GM12891 (cell line): Measurements from ENCODE around the gene BMF.
"Not testable (repeated sequence)": the region's sequence is repeated elsewhere in the genome, so short reads cannot be mapped to it uniquely, and the experiment has no call there.

Experiments
- PAX5 ChIP-seq: IDR thresholded peaks from 2 replicates; pipeline ENCODE4 v1.6.1; 2011; ENCODE audit warnings: low read length, moderate library complexity, mild to moderate bottlenecking; ENCODE audit not compliant: insufficient read depth, severe bottlenecking
- POLR2A ChIP-seq: IDR thresholded peaks from 2 replicates; pipeline ENCODE4 v1.6.1; 2011; ENCODE audit warnings: low read depth, low read length, control low read depth
- POLR2AphosphoS5 ChIP-seq: IDR thresholded peaks from 2 replicates; pipeline ENCODE4 v1.6.1; 2011; ENCODE audit warnings: low read depth, low read length, control low read depth
- POU2F2 ChIP-seq: IDR thresholded peaks from 2 replicates; pipeline ENCODE4 v1.6.1; 2011; ENCODE audit warnings: low read depth, mild to moderate bottlenecking, control low read depth, low read length, moderate library complexity
- SPI1 ChIP-seq: IDR thresholded peaks from 2 replicates; pipeline ENCODE4 v1.6.1; 2011; ENCODE audit warnings: low read depth, low read length, control low read depth
- TAF1 ChIP-seq: IDR thresholded peaks from 2 replicates; pipeline ENCODE4 v1.6.1; 2011; ENCODE audit warnings: low read depth, low read length, control low read depth

DNA sequence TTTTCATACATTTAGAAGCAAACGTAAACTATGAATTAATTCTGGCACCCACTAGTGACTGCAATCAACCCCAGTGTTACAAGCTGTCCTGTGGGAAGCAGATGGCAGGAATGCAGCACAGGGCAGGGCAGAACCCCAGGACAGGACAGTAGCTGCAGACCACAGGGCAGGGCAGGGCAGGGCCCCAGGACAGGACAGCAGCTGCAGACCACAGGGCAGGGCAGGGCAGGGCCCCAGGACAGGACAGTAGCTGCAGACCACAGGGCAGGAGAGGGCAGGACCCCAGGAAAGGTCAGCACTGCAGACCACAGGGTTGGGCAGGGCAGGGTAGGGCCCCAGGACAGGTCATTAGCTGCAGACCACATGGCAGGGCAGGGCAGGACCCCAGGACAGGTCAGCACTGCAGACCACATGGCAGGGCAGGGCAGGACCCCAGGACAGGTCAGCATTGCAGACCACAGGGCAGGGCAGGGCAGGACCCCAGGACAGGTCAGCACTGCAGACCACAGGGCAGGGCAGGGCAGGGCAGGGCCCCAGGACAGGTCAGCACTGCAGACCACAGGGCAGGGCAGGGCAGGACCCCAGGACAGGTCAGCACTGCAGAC is 27.3 kb upstream of the BMF start:
- TF ChIP-seq POLR2AphosphoS5, POLR2A, TAF1, POU2F2, PAX5, SPI1: not testable (repeated sequence)
